HepG2 (cell line): Measurements from ENCODE around the gene DUSP16. TPM values are rescaled to one million over a fixed set of nuclear protein-coding genes. Genes with fewer than 3 reads are reported as not detected.

Experiments used
- ATAC-seq: fragments of 200-7000 bp; cut with Tn5 transposase; 3 replicates; pipeline ENCODE4 v1.9.1; 2020; ENCODE audit warnings: mild to moderate bottlenecking, moderate library complexity
- BruUV-seq: library from RNA; stranded (reverse); fragments of 400-500 nt; replicated peaks from 2 replicates; lab custom pipeline; 2021; lab: Mats Ljungman, UMichigan
- CTCF ChIA-PET: fragments of 300-600 bp; formaldehyde crosslinking; extraction: SDS; loops from one replicate; lab custom pipeline; 2021; ENCODE audit warnings: low total read pairs, inconsistent platforms, low intra/inter-chr PET ratio; lab: Yijun Ruan, JAX
- POLR2A ChIA-PET: fragments of 350-600 bp; sonication (Branson Sonifier 250); formaldehyde crosslinking; loops from one replicate; lab custom pipeline; 2020; ENCODE audit warnings: antibody characterized with exemption, inconsistent platforms; lab: Yijun Ruan, JAX
- DNase-seq: peaks from one replicate; pipeline ENCODE4 v3.0.0-alpha.2; 2015; ENCODE audit warnings: low spot score
- FAIRE-seq: peaks from 3 replicates; lab custom pipeline; 2011; peaks lifted over from hg19 to GRCh38; lab: Jason Lieb, UNC
- H2AFZ ChIP-seq: one replicate; pipeline ENCODE4 v1.6.1; 2011; ENCODE audit warnings: low read length, inconsistent platforms
- H3K27ac ChIP-seq: fragments of 300-600 bp; 3 replicates; pipeline ENCODE4 v1.8.0; 2011; ENCODE audit warnings: mixed run types, mild to moderate bottlenecking, mixed read lengths, low read length, inconsistent platforms; ENCODE audit not compliant: insufficient read depth; ENCODE audit errors: extremely low read length
- H3K27me3 ChIP-seq, 2 experiments: fragments of 200-600 bp in 1 of 2; 2 replicates in 1 of 2; 3 replicates in 1 of 2; pipeline versions ENCODE4 v1.6.0 to v1.8.0; 2011; ENCODE audit warnings: low read length in 2 of 2, mild to moderate bottlenecking in 2 of 2, moderate library complexity in 2 of 2, inconsistent platforms in 1 of 2; ENCODE audit not compliant: insufficient read depth in 2 of 2, control insufficient read depth in 1 of 2
- H3K36me3 ChIP-seq, 2 experiments: fragments of 200-600 bp in 1 of 2; replicated peaks in 1 of 2; 2 replicates in 1 of 2; 3 replicates in 1 of 2; pipeline versions ENCODE4 v1.5.1 to v1.8.0; 2011; ENCODE audit warnings: low read length in 2 of 2, inconsistent platforms in 1 of 2; ENCODE audit not compliant: insufficient read depth in 2 of 2, control insufficient read depth in 1 of 2
- H3K4me1 ChIP-seq: 2 replicates; pipeline ENCODE4 v1.5.1; 2012; ENCODE audit warnings: low read length, inconsistent platforms; ENCODE audit not compliant: insufficient read depth
- H3K4me2 ChIP-seq: 2 replicates; pipeline ENCODE4 v1.6.0; 2011; ENCODE audit warnings: low read depth, low read length, inconsistent platforms
- H3K4me3 ChIP-seq, 3 experiments: fragments of 200-600 bp in 1 of 3; sonication (generic), shearing (Covaris generic) in 1 of 3; replicated peaks in 1 of 3; 2 replicates each; pipeline ENCODE4 v1.5.1; 2011 to 2016; ENCODE audit warnings: low read length in 3 of 3, inconsistent platforms in 2 of 3, low read depth in 2 of 3, mild to moderate bottlenecking in 2 of 3, control low read depth in 1 of 3, mixed read lengths in 1 of 3; ENCODE audit not compliant: insufficient read depth in 1 of 3
- H3K79me2 ChIP-seq: one replicate; pipeline ENCODE4 v1.6.1; 2011; ENCODE audit warnings: low read length, inconsistent platforms; ENCODE audit not compliant: insufficient read depth
- H3K9ac ChIP-seq: 2 replicates; pipeline ENCODE4 v1.6.0; 2011; ENCODE audit warnings: mild to moderate bottlenecking, low read depth, low read length, inconsistent platforms; ENCODE audit not compliant: insufficient read depth
- H3K9me3 ChIP-seq: 2 replicates; pipeline ENCODE4 v1.5.1; 2012; ENCODE audit warnings: mild to moderate bottlenecking, low read length
- H4K20me1 ChIP-seq: 2 replicates; pipeline ENCODE4 v1.6.0; 2011; ENCODE audit warnings: inconsistent platforms, mild to moderate bottlenecking, low read length, moderate library complexity; ENCODE audit not compliant: insufficient read depth
- CCDC6 ChIP-seq: sonication (generic); formaldehyde crosslinking; IDR thresholded peaks from 2 replicates; pipeline ENCODE4 v1.8.1; 2022; ENCODE audit warnings: mild to moderate bottlenecking, missing genetic modification reagents, moderate library complexity
- FOXM1 ChIP-seq: sonication (generic); formaldehyde crosslinking; IDR thresholded peaks from 2 replicates; pipeline ENCODE4 v1.5.0; 2020; ENCODE audit warnings: missing genetic modification reagents
- FOXP4 ChIP-seq: sonication (generic); formaldehyde crosslinking; IDR thresholded peaks from 2 replicates; pipeline ENCODE4 v1.4.0; 2020; ENCODE audit warnings: missing genetic modification reagents
- GTF2F1 ChIP-seq: fragments of 150-350 bp; IDR thresholded peaks from 2 replicates; pipeline ENCODE4 v1.6.1; 2014; ENCODE audit warnings: low read length
- HNRNPLL ChIP-seq: fragments of 200-400 bp; formaldehyde crosslinking; IDR thresholded peaks from 2 replicates; pipeline ENCODE4 v1.6.1; 2017; ENCODE audit warnings: mild to moderate bottlenecking, low read depth, low read length; ENCODE audit not compliant: poor library complexity, severe bottlenecking
- HOXA7 ChIP-seq: sonication (generic); formaldehyde crosslinking; IDR thresholded peaks from 2 replicates; pipeline ENCODE4 v1.8.1; 2022; ENCODE audit warnings: mild to moderate bottlenecking, missing genetic modification reagents, moderate library complexity
- MIER2 ChIP-seq: IDR thresholded peaks from 2 replicates; pipeline ENCODE4 v1.6.1; 2016; ENCODE audit warnings: missing biosample characterization, missing genetic modification reagents
- NR0B2 ChIP-seq: sonication (generic); formaldehyde crosslinking; IDR thresholded peaks from 2 replicates; pipeline ENCODE4 v1.4.0; 2020; ENCODE audit warnings: mild to moderate bottlenecking, missing genetic modification reagents
- NR2F2 ChIP-seq: IDR thresholded peaks from 2 replicates; pipeline ENCODE4 v1.6.1; 2012; ENCODE audit warnings: low read depth, inconsistent platforms, borderline replicate concordance
- PHF20 ChIP-seq: sonication (generic); formaldehyde crosslinking; IDR thresholded peaks from 2 replicates; pipeline ENCODE4 v1.5.0; 2020; ENCODE audit warnings: mild to moderate bottlenecking, missing genetic modification reagents
- RNF219 ChIP-seq: sonication (generic); formaldehyde crosslinking; IDR thresholded peaks from 2 replicates; pipeline ENCODE4 v1.5.0; 2020; ENCODE audit warnings: mild to moderate bottlenecking, missing genetic modification reagents
- SMAD3 ChIP-seq: sonication (generic); formaldehyde crosslinking; IDR thresholded peaks from 2 replicates; pipeline ENCODE4 v1.4.0; 2020; ENCODE audit warnings: missing genetic modification reagents
- SNRNP70 ChIP-seq: fragments of 200-400 bp; formaldehyde crosslinking; IDR thresholded peaks from 2 replicates; pipeline ENCODE4 v1.6.1; 2017; ENCODE audit warnings: mild to moderate bottlenecking, low read depth, low read length, moderate library complexity
- TEAD3 ChIP-seq: optimal IDR thresholded peaks from 2 replicates; pipeline ENCODE3; 2016; ENCODE audit warnings: borderline replicate concordance
- ZBTB3 ChIP-seq: sonication (generic); formaldehyde crosslinking; IDR thresholded peaks from 2 replicates; pipeline ENCODE4 v1.4.0; 2020; ENCODE audit warnings: low read depth, mild to moderate bottlenecking, moderate library complexity, missing genetic modification reagents, borderline replicate concordance
- ZBTB7A ChIP-seq: sonication (generic); formaldehyde crosslinking; IDR thresholded peaks from 2 replicates; pipeline ENCODE4 v1.8.0; 2022; ENCODE audit warnings: mild to moderate bottlenecking, missing genetic modification reagents
- ZFP90 ChIP-seq: sonication (generic); formaldehyde crosslinking; IDR thresholded peaks from 2 replicates; pipeline ENCODE4 v1.8.0; 2022; ENCODE audit warnings: missing genetic modification reagents, mild to moderate bottlenecking, inconsistent platforms, borderline replicate concordance
- ZNF44 ChIP-seq: sonication (generic); formaldehyde crosslinking; IDR thresholded peaks from 2 replicates; pipeline ENCODE4 v1.5.1; 2020; ENCODE audit warnings: mild to moderate bottlenecking, missing genetic modification reagents
- ZNF556 ChIP-seq: sonication (generic); formaldehyde crosslinking; IDR thresholded peaks from 2 replicates; pipeline ENCODE4 v1.4.0; 2020; ENCODE audit warnings: mild to moderate bottlenecking, missing genetic modification reagents, borderline replicate concordance
- ZNF576 ChIP-seq: sonication (generic); formaldehyde crosslinking; IDR thresholded peaks from 2 replicates; pipeline ENCODE4 v1.4.0; 2020; ENCODE audit warnings: mild to moderate bottlenecking, missing genetic modification reagents
- WGBS: methylation state at CpG from one replicate; pipeline ENCODE4 v1.1.6; 2017; ENCODE audit warnings: low lambda C conversion rate; 5-methylcytosine and 5-hydroxymethylcytosine counted together
- in situ Hi-C: cut with HindIII; loops from 2 replicates; pipeline ENCODE4 v1.10.0; 2017; ENCODE audit warnings: low pct_unique_long_range_greater_than_20kb; ENCODE audit not compliant: extremely low pct_ligation_motif_present
- intact Hi-C: fragments of 100-400 bp; cut with micrococcal nuclease; formaldehyde crosslinking; loops from one replicate; pipeline ENCODE4 v1.10.0; 2022; ENCODE audit not compliant: unreplicated experiment
- polyA plus RNA-seq, 8 experiments: library from polyadenylated mRNA; depleted of rRNA in 3 of 8; stranded (reverse) in 7 of 8; unstranded in 1 of 8; fragments of >200 nt; fragmentation: Illumina TruSeq in 4 of 8; extraction: Trizol in 4 of 8; gene quantifications; 2 replicates each; pipeline versions ENCODE4 v1.2.1 to v1.2.3, GENCODE V29; 2011 to 2016; ENCODE audit warnings: low read depth in 4 of 8, missing spikeins in 1 of 8, mixed read lengths in 1 of 8; ENCODE audit not compliant: insufficient read depth in 1 of 8
- total RNA-seq, 5 experiments: library from RNA; depleted of rRNA; stranded (reverse); fragments of >200 nt; fragmentation: Illumina TruSeq; extraction: Trizol; gene quantifications; 2 replicates each; pipeline ENCODE4 v1.2.3, GENCODE V29; 2016; ENCODE audit warnings: low read depth in 1 of 5

DUSP16 gene
- total and polyA plus RNA-seq, 2 of the 13 experiments (the other 11 are each of a cell fraction or from before 2014, with no cell fraction given), result 45.7 to 46.6 TPM

- no peak for TF ChIP-seq FOXP4
- TF ChIP-seq ZNF44 (CRISPR knock-in tag), result no peak
- TF ChIP-seq HOXA7 (CRISPR knock-in tag), result no peak
- TF ChIP-seq, all 625 proteins: peak for 0
Observed at GRCh38 chr12:12519354-12519998, 43.2 kb downstream of the DUSP16 start (continued).

GRCh38 chr12:12518919-12519318 is 43.7 kb downstream of the DUSP16 start:
- in situ Hi-C loops, result no loop called here
- POLR2A ChIA-PET, result no interaction called here
- BruUV-seq, result TSS peak; percentile 20
- TF ChIP-seq RNF219 (no peak), ZFP90 (CRISPR knock-in tag) (no peak), GTF2F1 (no peak), SNRNP70 (no peak), ZBTB3 (CRISPR knock-in tag) (no peak), TEAD3 (CRISPR knock-in tag) (no peak), CCDC6 (CRISPR knock-in tag) (no peak), ZNF556 (CRISPR knock-in tag) (no peak), SMAD3 (no peak), NR0B2 (CRISPR knock-in tag) (no peak), FOXM1 (no peak), ZNF576 (CRISPR knock-in tag) (no peak), NR2F2 (no peak), MIER2 (no peak), PHF20 (no peak), ZBTB7A (CRISPR knock-in tag) (no peak), HNRNPLL (no peak)

More at GRCh38 chr12:12518919-12519318, 43.7 kb downstream of the DUSP16 start:
- no peak overlapping the region for H2AFZ ChIP-seq
- no peaks in the 10 kb centered on the region for H4K20me1 ChIP-seq
- peaks cover 51% of the 10 kb centered on the region for H3K79me2 ChIP-seq
- H3K4me3 ChIP-seq, result no peak overlapping the region
- no peak for ATAC-seq
- no peak for DNase-seq
- H3K36me3 ChIP-seq, result peaks cover 8 to 58% of the 10 kb centered on the region in 2 experiments; a peak in 4 of 5 replicates
- FAIRE-seq, result no peak
- no peaks in the 10 kb centered on the region for H3K27me3 ChIP-seq
- H3K4me1 ChIP-seq, result peaks cover 21% of the 10 kb centered on the region
- H3K4me2 ChIP-seq, result no peak overlapping the region
- WGBS, result 86% methylated on average over 4 of the region's 4 CpGs
- H3K9ac ChIP-seq, result no peak overlapping the region
- H3K27ac ChIP-seq, result no peak overlapping the region
- intact Hi-C loops, result no loop called here
- CTCF ChIA-PET, result no interaction called here
- no peaks in the 10 kb centered on the region for H3K9me3 ChIP-seq
